GM18520 (cell line): ENCODE measurements around the gene LMTK2.
"Not testable (repeated sequence)": the region's sequence is repeated elsewhere in the genome, so short reads cannot be mapped to it uniquely, and the experiment has no call there.

ENCODE experiments used
- ATAC-seq: cut with Tn5 transposase; IDR thresholded peaks from one replicate; pipeline ENCODE4 v1.9.1; 2021; ENCODE audit not compliant: unreplicated experiment

LMTK2 gene

DNA sequence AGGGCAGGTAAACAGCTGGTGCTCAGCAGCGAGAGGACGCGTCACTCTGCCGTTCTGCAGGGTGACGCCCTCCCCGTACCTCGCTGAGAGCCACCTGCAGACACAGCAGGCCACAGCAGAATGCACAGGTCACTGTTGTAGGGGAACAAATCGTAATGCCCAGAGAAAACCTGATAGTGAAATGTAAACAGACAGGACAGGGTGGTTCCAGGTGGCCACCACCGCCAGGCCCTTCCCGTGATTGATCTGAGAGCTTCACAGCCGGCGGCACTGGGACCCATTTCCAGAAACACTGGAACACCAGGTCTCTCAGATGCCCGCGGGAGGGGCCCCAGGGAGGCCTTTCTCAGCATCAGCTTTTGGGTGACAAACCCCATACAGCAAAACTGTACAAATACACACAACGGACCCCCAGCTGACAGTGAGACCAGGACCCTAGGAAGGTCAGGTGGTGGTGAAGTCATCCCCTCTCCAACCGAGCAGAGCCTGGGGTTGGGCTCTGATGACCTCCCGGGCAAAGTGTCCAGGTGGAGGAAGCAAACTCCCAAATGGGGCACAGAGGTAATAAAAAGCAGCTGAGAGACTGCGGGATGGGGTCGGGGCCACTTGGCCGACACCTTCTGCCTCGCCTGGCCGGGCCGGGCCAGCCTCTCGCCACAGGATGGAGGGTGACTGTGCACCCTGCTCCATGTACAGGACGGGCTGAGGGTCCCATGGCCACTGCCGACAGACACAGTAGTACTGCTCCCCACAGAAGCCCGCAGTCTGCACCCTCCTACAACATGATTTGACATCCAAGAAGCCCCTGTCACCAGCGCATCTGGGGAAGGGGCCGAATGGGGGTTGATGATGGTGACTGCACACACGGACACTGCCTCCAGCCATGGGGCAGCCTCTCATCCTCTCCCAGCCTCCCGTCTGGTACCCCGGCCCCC lies 109.2 kb downstream of the LMTK2 start:
- ATAC-seq = no peak

DNA sequence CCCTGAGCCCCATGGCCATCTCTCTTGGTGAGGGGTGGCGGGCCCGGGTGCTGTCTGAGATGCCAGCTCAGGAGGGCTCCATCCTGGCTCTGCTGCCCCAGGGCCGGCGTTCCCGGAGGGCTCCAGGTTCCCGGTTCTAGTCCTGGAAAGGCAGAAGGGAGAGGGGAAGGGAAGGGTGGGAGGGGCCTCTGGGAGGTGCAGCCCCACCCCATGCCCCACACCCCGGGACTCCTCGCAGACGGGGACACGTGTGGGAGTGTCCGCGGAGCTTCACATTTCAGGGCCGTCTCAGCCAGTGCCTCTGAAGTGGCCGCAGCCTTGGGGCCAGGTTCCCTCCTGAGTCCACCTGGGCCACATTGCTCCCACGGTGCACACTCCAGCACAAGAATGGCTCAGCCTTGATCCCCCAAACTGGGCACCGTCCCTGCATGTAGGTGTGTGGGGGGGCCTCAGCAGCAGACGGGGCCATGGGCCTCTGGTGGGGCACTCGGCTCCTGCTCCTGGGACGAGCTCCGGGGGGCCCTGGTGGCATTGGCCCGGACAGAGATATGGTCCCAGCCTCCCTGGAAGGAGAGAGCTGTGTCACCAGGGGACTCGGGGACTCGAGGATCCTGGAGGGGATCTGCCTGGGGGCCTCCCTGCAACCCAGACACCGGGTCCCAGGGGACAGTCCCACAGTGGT lies 110.4 kb downstream of the LMTK2 start:
- ATAC-seq = no peak

DNA sequence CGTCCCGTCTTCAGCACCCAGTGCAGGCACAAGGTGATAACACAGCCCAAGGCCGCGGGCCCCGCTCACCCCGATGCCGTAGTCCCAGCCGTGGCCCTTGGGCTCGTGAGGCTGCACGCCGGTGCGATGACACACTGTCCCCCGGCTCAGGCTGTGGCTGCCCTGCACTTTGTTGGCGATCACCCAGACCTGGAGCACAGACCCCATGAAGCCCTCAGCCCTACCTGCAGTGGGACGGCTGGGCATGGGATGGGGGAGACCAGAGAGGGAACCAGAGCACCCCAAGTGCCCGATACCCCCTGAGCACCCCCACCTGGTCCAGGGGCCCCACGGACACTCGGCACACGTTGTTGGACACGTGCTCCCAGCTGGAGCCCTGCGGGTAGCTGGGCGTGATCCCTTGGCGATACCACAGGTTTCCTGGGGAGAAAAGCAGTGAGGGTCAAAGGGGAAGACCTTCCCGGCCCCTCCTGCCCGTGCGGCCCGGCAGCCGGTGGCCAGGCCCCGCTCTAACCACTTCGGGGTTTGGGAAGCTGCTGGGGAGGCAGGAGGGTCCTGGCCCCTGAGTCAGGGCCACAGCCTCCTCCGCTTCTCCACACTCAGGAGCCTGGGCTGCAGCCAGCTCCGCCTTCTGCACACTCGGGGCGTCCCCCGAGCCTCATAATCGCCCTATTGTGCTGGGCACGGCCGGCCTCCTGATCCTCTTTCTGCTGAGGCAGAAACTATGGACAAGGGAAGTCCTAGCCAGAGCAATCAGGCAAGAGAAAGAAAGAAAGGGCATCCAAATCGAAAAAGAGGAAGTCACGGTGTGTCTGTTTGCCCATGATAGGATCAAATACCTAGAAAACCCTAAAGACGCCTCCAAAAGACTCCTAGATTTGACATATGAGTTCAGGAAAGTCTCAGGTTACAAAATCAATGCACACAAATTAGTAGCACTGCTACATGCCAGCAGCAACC lies 111.2 kb downstream of the LMTK2 start:
- no peak for ATAC-seq

DNA sequence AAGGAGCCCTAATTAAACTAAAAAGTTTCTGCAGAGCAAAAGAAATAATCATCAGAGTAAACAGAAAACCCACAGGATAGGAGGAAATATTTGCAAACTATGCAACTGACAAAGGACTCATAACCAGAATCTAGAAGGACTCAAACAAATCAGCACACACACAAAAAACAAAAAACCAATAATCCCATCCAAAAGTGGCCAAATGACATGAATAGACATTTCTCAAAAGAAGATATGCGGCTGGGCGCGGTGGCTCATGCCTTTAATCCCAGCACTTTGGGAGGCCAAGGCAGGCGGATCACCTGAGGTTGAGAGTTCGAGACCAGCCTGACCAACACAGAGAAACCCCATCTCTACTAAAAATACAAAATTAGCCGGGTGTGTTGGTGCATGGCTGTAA lies 112.7 kb downstream of the LMTK2 start:
- not testable (repeated sequence) for ATAC-seq

DNA sequence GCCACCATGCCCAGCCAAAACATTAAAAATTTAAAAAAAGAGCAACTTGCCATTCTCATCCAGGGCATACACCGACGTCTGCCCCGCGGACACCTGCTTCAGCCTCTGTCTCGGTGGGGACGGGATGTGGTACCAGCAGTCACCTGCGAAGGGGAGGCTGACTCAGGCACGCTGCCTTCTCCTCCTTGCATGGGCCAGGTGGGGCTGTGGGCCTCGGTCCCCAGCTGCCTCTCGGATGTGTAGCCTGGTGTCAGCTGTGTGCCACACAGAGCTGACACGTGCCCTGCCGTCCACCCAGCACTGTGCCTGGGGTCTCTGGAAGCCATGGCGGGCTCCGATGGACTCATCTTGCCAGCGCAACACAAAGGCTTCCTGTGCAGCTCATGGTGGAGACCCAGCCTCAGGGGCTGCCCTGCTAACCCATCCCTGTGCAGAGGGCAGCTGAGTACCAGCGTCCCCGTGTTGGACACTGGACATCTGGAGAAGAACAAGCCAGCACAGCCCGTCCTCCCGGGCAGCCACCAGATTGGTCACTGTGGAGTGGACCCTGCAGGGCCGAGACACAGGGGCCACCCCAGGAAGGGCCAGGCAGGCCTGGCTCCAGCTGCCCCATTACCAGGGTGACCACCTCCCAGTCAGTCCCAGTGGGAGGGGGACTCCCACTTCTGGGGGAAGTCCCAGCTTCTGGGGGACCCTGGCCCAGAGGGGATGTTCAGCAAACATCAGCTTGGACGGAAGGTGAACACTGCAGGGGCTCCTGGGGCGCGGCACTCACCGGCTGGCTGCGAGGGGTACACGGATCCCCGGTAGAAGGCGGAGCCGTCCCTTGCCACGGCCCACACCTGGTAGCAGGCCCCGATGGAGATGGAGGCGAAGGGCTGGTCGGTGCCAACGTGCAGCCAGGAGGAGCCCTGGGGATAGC lies 115.2 kb downstream of the LMTK2 start:
- ATAC-seq = no peak

DNA sequence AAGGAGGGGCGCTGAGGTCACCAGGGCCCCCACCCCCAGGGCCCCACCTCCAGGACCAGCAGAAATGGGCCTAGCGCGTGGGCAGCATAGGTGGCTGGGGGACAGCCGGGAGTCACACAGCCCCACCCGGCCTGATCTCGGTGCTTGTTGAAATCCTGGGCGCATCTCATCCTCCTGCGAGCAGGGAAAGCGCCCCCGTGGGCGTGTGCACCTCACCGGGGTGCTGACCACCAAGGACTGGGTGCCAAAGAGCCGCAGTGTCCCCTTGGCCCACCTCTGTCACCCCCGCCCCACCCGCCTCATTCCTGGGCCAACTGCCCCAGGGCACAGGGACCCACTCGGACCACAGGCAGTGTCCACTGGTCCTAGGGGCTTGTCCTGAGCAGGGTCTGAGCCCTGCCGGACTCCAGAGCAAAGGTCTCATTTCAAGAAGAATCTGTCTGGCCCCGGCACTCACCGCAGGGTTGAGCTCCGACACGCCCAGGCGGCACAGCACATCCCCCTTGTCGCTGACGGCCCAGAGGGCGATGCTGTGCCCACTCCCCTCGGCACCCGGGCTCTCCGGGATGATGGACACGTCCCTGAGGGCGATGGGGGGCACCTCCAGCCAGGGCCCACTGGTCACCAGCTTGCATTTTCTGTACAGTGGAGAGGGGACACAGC lies 116.0 kb downstream of the LMTK2 start:
- ATAC-seq = no peak

DNA sequence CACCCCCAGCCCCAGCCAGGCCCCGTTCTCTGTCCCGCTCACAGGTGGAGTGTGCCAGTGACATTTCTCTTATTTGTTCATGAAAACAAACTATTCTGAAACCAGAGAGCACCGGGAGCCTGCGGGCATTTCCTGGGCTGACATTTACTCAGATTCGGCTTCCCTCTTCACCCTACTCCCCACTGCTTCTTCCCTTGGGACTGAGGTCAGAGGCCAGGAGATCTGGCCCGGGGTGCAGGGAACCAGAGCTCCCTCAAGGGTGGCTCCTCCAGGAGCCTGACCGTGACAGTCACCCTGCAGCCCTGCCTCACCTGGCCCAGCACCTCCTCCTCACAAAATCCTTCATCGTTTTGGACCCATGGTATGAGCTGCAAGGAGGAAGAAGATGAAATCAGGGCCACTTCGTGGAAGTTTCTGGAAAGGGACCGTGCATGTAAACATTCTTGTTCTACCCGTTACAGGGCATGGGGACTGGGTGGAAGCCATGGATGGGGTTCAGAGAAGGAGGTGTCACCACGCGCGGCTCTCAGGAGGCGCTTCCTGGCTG lies 116.8 kb downstream of the LMTK2 start:
- no peak for ATAC-seq

DNA sequence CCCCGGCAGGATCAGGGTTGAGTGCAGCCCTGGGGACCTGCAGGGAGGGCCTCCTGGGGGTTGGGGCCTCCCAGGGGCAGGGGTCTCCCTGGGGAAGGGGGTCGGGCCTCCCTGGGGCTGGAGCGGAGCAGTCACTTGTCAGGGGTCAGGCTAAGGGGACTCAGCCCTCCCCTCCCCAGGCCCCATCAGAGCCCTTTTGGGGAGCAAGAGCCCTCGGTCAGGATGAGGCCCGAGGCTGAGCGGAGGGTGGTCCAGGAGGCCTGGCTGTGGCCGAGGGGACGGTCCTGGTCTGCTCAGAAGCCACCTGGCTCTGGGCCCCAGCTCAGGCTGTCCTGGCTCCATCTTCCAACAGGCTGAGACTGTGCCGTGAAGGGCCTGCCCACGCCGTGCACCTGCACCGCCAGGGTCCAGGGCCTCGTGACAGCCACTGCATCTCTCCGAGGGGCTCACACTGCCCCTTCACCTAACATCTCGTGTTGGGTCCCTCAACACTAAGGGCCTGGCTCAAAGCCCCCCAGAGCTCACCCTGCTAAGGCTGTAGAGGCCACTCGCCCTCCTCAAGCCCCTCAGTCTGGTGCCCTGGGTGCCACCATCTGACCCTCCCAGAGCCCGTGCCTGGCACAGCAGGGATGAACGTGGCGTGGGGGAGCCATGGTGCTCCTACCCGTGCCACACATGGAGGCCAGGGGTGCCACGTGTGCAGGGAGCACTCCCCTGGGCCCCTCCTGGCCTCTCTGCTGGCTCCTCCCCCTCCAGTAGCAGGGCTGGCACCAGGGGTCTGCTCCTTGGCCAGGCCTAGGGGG lies 117.4 kb downstream of the LMTK2 start:
- no peak for ATAC-seq

DNA sequence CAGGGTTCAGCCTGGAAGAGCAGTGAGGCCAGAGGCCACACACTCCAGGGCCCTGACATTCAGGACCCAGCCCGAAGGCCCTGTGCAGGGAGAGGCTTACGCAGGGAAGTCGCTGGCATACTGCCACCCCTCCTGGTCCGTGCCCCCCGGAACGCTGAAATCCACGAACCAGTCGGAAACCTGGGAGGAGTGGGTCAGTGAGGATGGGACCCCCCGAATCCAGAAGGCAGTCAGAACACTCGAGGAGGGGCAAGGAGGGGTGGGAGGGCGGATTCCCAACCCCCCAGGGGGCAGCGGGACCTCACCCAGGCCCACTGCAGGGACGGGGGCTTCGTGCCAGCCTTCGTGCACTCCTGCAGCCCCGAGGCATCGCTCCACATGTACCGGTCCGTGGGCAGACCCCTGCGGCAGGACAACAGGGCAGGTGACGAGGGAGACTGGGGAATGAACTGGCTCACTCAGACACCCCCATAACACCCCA lies 118.1 kb downstream of the LMTK2 start:
- no peak for ATAC-seq

DNA sequence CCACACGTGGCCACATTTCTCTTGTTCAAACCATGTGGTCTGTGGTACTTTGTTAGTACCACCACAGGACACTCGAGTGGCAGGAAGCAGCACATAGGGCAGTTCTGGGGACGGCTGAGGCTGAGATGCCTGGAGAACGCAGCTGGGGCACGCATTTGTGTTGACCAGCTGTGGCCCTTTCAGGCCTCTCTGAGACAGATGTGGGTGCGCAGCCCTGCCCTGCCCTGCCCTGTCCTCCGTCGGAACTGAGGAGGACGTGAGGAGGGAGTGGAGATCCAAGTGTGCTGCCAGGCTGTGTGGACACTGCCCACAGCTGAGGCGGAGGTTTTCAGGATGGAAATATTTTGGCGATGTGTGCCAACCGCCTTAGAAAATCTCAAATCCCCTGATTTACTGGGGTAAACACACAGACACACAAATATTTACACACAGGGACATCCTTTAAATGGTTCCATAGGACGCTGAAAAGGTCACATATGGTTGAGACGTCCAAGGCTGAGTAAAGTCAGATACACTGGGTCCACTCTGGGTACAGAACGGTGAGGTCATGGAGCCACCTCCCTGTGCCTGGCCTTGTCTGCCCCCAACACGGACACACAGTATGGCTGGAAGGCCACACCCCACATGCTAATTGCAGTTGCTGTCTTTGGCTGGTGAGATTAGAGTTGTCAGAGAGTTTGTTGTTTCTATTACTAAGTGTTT lies 119.4 kb downstream of the LMTK2 start:
- no peak for ATAC-seq

DNA sequence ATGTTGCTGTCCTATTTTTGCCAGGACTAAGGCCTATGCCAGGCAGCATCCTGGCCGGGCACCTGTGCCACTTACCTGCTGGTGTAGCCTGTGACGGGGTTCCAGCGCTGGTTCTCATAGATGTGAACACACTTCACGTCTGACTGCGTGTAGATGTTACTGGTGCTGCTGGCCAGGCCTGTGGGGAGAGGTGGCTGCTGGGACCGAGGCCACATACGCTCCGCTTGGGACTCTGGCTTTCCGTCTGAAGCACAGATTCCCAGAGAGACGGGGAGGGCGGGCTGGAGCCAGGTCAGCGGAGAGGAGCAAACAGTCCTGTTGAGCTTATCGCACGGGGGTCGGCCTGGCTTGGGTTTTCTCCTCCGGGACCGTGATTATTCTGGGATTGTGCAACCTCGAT lies 121.3 kb downstream of the LMTK2 start:
- ATAC-seq = no peak

DNA sequence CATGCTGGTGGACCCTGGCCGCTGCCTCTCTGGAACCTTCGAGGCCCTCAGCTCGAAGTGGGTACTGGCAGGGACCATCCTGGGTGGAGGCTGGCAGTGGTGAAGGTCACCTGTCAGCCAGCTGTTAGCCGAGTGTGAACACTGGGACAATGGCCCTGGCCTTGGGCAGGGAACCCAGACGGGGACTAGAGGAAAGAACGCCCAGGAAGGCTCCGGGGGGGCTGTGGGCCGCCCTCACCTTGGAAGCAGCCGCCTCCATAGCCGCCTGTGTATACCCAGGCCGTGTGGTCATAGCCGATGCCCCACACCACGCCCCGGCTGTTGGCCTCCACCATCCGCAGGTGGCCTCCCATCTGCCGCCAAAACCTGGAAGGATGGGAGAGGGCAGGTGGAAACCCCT lies 122.1 kb downstream of the LMTK2 start:
- ATAC-seq = no peak

DNA sequence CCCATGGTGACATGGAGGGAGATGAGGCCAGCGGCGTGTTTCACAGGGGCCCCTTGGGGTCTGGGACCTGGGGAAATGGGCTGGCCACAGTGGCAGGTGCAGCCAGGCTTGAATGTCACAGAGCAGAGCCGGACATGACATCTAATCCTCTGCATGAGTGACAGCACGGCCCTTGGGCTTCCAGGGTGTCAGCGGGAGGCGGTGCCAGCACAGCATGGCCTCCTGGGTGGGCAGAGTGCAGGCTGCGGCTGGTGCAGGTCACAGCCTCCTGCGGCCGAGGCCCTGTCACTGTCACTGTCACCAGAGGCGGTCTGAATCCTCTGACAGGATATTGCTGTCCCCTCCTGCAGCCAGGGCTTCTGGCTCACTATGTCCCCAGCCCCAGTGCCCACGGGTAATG lies 122.8 kb downstream of the LMTK2 start:
- no peak for ATAC-seq

DNA sequence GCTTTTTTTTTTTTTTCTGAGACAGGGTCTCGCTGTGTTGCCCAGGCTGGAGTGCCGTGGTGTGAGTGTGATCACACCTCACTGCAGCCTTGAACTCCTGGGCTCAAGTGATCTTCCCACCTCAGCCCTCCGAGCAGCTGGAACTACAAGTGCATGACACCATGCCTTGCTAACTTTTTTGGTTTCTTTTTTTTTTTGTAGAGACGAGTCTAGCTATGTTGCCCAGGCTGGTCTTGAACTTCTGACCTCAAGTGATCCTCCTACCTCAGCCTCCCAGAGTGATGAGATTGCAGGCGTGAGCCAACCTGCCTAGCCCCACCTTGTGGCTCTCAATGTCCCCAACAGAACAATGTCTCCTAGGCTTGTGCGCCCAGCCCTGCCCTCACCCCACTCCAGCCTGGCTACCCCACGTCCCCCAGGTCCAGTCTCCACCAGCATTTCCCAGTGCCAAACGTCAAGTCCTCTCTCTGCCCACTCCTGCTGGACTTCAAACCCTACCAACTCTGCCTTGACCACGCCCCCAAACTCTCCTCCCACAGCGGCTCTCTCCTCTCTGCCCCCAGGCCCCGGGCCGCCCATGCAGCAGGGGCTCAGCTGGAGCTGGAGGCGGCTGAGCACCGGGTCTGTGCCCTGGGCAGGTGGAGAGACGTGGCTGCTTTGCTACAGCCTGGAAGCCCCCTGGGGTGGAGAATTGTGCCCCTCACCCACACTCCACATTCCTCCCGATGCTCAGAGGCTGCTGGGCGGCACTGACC lies 123.5 kb downstream of the LMTK2 start:
- no peak for ATAC-seq

DNA sequence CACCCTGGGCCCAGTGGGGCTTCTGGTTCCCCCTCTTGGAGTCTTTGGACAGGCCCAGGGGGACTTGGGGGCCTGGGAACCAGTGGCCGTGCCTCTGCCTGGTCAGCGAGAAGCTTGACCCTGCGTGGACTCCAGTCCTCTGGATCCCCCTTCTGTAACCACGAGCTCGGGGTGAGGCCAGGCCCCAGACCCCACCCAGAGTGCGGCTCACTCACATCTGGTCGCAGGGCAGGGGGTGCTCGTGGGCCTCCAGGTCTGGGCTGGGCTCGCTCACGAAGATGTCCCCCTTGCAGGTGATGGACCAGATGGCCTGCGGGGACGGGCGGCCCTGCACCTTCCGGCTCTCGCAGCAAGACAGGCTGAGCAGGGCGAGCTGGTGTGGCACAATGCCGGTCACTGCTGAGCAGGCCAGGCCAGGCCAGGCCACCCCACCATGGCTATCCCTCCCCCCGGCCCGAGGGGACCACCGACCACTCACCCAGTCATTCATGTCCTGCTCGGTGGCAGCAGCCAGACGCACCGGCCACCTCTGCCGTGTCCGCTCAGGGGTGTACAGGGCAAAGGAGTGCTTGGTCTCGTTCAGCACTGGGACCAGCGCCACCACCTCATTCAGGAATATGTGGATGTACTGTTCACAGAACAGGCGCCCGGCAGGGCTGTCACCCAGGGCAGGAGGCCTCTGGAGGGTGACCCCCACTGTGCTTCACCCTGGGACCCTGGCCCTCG lies 124.2 kb downstream of the LMTK2 start:
- no peak for ATAC-seq

DNA sequence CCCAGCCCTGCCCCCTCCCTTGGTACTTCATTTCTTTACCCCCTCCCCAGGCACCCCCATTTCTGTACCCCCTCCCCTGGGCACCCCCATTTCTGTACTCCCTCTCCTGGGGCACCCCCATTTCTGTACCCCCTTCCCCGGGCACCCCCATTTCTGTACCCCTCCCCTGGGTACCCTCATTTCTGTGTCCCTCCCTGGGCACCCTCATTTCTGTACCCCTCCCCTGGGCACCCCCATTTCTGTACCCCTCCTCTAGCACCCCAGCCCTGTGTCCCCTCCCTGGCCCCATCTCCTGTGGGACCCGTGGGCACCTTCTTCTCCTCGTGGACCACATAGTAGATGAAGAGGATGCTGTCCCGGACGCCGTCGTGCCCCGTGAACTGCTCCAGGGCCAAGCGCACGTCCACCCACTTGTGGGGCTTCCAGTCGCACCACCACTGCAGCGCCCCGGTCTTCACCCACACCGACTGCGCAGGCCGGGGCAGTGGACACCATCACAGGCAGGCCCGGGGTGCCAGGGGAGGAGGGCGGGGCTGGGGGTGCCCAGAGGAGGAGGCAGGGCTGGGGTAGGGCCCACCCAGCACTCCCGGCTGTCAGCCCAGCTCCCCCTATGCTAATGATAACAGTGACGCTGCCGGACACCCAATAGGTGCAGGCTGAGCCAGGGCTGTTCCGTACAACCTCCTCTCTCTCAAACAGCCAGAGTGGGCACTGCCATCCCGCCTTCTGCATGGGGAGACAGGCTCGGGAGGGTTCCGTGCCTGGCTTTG lies 125.0 kb downstream of the LMTK2 start:
- no peak for ATAC-seq
